ENCODE data around the gene DPH3.

DNA sequence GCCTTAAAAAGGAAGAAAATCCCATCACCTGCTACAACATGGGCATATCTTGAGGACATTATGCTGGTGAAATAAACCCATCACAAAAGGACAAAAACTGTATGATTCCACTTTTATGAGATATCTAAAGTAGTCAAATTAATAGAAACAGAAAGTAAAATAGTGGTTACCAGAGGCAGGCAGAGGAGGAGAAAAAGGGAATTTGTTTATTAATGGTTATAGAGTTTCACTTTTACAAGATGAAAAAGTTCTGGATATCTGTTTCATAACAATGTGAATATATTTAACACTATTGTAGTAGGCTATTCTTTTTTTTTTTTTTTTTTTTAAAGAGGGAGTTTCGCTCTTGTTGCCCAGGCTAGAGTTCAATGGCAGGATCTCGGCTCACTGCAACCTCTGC lies 40.4 kb downstream of the DPH3 start:
- TF ChIP-seq TFCP2L1 (CRISPR knock-in tag; IDR thresholded peaks at IDR 0.05) (no peak), POLR2A (IDR thresholded peaks at IDR 0.05; ENCODE audit: low read length) (no peak)
- TF ChIP-seq, protein P1, sequence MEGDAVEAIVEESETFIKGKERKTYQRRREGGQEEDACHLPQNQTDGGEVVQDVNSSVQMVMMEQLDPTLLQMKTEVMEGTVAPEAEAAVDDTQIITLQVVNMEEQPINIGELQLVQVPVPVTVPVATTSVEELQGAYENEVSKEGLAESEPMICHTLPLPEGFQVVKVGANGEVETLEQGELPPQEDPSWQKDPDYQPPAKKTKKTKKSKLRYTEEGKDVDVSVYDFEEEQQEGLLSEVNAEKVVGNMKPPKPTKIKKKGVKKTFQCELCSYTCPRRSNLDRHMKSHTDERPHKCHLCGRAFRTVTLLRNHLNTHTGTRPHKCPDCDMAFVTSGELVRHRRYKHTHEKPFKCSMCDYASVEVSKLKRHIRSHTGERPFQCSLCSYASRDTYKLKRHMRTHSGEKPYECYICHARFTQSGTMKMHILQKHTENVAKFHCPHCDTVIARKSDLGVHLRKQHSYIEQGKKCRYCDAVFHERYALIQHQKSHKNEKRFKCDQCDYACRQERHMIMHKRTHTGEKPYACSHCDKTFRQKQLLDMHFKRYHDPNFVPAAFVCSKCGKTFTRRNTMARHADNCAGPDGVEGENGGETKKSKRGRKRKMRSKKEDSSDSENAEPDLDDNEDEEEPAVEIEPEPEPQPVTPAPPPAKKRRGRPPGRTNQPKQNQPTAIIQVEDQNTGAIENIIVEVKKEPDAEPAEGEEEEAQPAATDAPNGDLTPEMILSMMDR (IDR thresholded peaks at IDR 0.05), result no peak
- TF ChIP-seq, protein P2, sequence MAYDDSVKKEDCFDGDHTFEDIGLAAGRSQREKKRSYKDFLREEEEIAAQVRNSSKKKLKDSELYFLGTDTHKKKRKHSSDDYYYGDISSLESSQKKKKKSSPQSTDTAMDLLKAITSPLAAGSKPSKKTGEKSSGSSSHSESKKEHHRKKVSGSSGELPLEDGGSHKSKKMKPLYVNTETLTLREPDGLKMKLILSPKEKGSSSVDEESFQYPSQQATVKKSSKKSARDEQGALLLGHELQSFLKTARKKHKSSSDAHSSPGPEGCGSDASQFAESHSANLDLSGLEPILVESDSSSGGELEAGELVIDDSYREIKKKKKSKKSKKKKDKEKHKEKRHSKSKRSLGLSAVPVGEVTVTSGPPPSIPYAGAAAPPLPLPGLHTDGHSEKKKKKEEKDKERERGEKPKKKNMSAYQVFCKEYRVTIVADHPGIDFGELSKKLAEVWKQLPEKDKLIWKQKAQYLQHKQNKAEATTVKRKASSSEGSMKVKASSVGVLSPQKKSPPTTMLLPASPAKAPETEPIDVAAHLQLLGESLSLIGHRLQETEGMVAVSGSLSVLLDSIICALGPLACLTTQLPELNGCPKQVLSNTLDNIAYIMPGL (CRISPR knock-in tag; IDR thresholded peaks at IDR 0.05; ENCODE audit: borderline replicate concordance), result no peak
- TF ChIP-seq, protein P3, sequence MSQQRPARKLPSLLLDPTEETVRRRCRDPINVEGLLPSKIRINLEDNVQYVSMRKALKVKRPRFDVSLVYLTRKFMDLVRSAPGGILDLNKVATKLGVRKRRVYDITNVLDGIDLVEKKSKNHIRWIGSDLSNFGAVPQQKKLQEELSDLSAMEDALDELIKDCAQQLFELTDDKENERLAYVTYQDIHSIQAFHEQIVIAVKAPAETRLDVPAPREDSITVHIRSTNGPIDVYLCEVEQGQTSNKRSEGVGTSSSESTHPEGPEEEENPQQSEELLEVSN (IDR thresholded peaks at IDR 0.05; ENCODE audit: borderline replicate concordance, low read depth), result no peak
